ENCODE results near the gene WDR37.
"Not testable (repeated sequence)": the region's sequence is repeated elsewhere in the genome, so short reads cannot be mapped to it uniquely, and the experiment has no call there.

The WDR37 gene

DNA sequence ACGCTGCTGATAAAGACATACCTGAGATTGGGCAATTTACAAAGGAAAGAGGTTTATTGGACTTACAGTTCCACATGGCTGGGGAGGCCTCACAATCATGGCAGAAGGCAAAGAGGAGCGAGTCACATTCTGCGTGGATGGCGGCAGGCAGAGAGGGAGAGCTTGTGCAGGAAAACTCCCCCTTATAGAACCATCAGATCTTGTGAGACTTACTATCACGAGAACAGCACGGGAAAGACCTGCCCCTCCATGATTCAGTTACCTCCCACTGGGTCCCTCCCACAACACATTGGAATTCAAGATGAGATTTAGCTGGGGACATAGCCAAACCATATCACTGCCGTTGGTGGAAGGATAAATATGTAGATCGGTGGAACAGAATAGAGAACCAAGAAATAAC is 10.5 kb downstream of the WDR37 start:
- not testable (repeated sequence) for H3K27ac ChIP-seq (ENCODE audit: insufficient read depth, low read depth, low read length, poor library complexity, severe bottlenecking); H3K27me3 ChIP-seq (ENCODE audit: control insufficient read depth, insufficient read depth, low read length, poor library complexity, severe bottlenecking); H3K4me1 ChIP-seq (ENCODE audit: control insufficient read depth, insufficient read depth, low read length); H3K36me3 ChIP-seq (ENCODE audit: control insufficient read depth, insufficient read depth, low read length); H3K9me3 ChIP-seq (ENCODE audit: control insufficient read depth, low read length); H3K4me3 ChIP-seq (ENCODE audit: insufficient read depth, low read depth, low read length)
- WGBS, 2 experiments: 83 to 87% methylated on average over 7 to 8 of the region's 8 CpGs

DNA sequence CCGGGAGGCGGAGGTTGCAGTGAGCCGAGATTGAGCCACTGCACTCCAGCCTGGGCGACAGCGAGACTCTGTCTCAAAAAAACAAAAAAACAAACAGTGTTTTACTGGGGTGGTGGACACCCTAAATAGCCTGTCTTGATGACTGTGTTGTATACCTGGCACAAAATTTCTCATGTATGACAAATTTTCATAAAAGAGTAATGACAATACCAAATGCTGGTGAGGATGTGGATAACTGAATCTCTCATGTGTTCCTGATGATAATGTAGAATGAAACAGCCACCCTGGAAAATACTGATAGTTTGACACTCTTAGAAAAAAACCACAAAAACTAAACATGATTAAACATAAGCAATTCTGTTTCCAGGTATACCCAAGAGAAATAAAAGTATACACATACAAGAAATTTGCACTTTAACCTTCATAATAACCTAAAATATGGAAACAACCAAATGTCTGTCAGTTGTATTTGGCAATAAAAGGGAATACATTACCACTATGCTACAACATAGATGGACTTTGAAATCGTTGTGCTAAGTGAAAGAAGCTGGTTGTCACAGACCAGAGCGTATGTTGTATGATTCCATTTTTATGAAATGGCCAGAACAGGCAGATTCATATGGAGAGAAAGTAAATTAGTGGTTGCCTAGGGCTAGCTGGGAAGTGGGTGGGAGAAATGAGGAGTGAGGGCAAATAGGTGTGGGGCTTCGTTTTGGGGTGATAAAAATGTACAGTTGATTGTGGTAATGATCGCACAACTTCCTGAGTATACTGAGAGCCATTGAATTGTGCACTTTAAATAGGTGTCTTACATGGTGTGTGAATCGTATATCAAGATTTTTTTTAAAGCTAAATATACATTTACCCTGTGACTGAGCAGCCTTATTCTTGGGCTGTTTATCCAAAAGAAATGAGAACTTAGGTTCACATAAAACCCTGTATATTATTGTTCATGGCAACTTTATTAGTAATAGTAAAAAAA is 12.5 kb downstream of the WDR37 start:
- Histone ChIP-seq H3K27me3 (ENCODE audit: control insufficient read depth, insufficient read depth, low read length, poor library complexity, severe bottlenecking) (no peaks in the 10 kb centered on the region), H3K4me1 (ENCODE audit: control insufficient read depth, insufficient read depth, low read length) (peaks cover 3% of the 10 kb centered on the region), H3K27ac (ENCODE audit: insufficient read depth, low read depth, low read length, poor library complexity, severe bottlenecking) (no peak overlapping the region), H3K9me3 (ENCODE audit: control insufficient read depth, low read length) (no peaks in the 10 kb centered on the region), H3K36me3 (ENCODE audit: control insufficient read depth, insufficient read depth, low read length) (no peaks in the 10 kb centered on the region), H3K4me3 (ENCODE audit: insufficient read depth, low read depth, low read length) (no peak overlapping the region)
- 91 to 97% methylated on average over 9 to 10 of the region's 10 CpGs for WGBS, 2 experiments

DNA sequence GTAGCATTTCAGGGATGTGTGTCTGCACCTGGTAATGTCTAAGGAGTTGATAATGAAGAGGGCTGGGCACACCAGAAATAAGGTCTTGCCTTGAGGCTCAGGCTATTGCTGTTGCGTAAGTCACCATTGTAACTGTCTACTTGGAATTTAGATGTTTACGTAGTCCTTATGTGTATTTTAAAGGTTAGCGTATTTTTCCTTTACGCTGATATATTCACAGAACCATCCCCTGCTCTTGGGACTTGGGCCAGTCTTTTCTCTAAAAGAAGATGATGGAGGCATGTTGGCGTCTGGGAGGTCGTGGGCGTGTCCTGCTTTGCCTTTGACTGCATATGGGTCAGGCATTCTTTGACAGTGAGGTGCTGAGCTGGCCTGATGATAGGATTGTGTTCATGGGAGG is 14.7 kb downstream of the WDR37 start:
- 88 to 91% methylated on average over 7 of the region's 7 CpGs for WGBS, 2 experiments
- H3K36me3 ChIP-seq (ENCODE audit: control insufficient read depth, insufficient read depth, low read length): no peaks in the 10 kb centered on the region

DNA sequence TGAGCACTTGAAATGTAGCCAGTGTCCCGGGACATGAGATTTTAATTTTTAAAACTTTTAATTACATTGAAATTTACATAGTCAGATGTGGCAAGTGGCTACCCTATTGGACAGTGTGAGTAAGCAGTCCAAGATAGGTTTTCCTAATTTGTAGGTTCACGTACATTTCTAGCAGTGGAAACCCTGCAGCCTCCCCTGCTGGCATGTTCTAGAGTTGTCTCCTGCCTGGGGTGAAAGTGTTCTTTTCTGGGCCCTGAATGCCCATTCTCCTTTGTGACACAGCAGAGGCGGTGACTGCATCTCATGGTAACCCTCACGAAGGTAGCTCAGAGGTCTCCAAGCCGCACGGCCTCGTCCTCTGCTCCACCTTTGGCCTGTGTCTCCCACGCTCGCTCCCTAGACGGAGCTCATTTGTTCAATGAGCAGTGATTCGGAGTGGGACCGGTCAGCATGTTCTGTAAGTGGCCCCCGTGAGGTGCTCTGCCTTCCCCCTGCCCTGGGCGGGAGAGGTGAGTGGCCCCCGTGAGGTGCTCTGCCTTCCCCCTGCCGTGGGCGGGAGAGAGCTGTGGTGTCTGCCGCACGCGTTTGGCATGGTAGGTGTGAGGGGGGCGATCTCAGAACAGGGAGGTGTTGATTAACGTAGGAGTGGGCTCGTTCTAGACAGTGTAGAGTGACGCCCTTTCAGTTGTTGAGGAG is 18.0 kb downstream of the WDR37 start:
- Histone ChIP-seq H3K27ac (ENCODE audit: insufficient read depth, low read depth, low read length, poor library complexity, severe bottlenecking) (no peak overlapping the region), H3K36me3 (ENCODE audit: control insufficient read depth, insufficient read depth, low read length) (peaks cover 5% of the 10 kb centered on the region), H3K4me3 (ENCODE audit: insufficient read depth, low read depth, low read length) (no peak overlapping the region), H3K9me3 (ENCODE audit: control insufficient read depth, low read length) (no peaks in the 10 kb centered on the region), H3K4me1 (ENCODE audit: control insufficient read depth, insufficient read depth, low read length) (no peaks in the 10 kb centered on the region), H3K27me3 (ENCODE audit: control insufficient read depth, insufficient read depth, low read length, poor library complexity, severe bottlenecking) (no peaks in the 10 kb centered on the region)
- 95% methylated on average over 24 of the region's 24 CpGs for WGBS, 2 experiments

More for the DNA sequence above, 14.7 kb downstream of the WDR37 start:
- Histone ChIP-seq H3K27ac (ENCODE audit: insufficient read depth, low read depth, low read length, poor library complexity, severe bottlenecking) (no peak overlapping the region), H3K4me1 (ENCODE audit: control insufficient read depth, insufficient read depth, low read length) (no peaks in the 10 kb centered on the region), H3K27me3 (ENCODE audit: control insufficient read depth, insufficient read depth, low read length, poor library complexity, severe bottlenecking) (no peaks in the 10 kb centered on the region), H3K4me3 (ENCODE audit: insufficient read depth, low read depth, low read length) (no peak overlapping the region), H3K9me3 (ENCODE audit: control insufficient read depth, low read length) (no peaks in the 10 kb centered on the region)

DNA sequence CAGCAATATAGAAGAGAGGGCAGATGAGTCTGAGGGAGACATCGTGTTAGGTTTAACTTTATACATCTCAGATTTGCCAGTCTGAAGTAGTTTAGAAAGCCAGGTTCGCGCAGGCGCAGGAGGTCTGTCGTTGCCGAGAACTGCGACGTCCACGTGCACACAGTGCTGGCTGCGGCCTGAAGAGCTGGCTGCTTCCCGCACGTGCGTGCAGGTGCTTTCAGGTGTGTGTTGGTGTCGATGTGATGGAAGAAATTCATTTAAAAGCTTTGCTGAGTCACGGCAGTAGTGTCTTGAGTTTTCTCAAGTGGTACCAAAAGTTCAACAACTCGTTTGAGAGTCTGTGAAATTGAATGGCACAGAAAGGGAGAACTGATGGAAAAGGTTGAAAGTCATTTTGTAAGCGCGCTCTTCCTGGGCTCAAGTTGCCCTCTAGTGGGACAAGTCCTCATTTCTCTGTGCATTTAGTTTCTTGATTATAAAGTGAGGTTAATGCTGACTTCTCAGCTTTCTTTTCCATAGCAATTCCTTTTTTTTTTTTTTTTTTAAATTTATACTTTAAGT is 18.6 kb downstream of the WDR37 start:
- no peaks in the 10 kb centered on the region for H3K9me3 ChIP-seq (ENCODE audit: control insufficient read depth, low read length)
- no peaks in the 10 kb centered on the region for H3K27me3 ChIP-seq (ENCODE audit: control insufficient read depth, insufficient read depth, low read length, poor library complexity, severe bottlenecking)
- no peaks in the 10 kb centered on the region for H3K4me1 ChIP-seq (ENCODE audit: control insufficient read depth, insufficient read depth, low read length)
- peaks cover 5% of the 10 kb centered on the region for H3K36me3 ChIP-seq (ENCODE audit: control insufficient read depth, insufficient read depth, low read length)
- no peak overlapping the region for H3K4me3 ChIP-seq (ENCODE audit: insufficient read depth, low read depth, low read length)
- no peak overlapping the region for H3K27ac ChIP-seq (ENCODE audit: insufficient read depth, low read depth, low read length, poor library complexity, severe bottlenecking)
- 94 to 95% methylated on average over 18 of the region's 18 CpGs for WGBS, 2 experiments

DNA sequence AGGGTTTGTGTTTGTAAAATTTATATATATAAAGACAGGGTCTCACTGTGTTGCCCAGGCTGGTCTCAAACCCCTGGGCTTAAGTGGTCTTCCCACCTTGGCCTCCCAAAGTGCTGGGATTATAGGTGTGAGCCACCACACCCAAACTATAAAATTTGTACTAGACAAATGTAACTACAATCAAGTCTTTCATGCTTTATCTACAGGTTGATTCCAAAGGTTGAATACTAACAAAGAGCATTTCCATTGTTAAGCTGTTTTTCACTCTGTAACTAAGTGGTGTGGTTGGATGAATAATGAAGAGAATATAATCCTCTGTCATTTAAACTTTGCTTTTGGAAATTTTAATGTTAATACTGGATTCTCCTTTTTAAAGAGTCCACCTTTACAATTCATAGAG is 22.5 kb downstream of the WDR37 start:
- Histone ChIP-seq H3K4me3 (ENCODE audit: insufficient read depth, low read depth, low read length) (no peak overlapping the region), H3K9me3 (ENCODE audit: control insufficient read depth, low read length) (no peaks in the 10 kb centered on the region), H3K36me3 (ENCODE audit: control insufficient read depth, insufficient read depth, low read length) (peaks cover 13% of the 10 kb centered on the region), H3K27ac (ENCODE audit: insufficient read depth, low read depth, low read length, poor library complexity, severe bottlenecking) (no peak overlapping the region), H3K27me3 (ENCODE audit: control insufficient read depth, insufficient read depth, low read length, poor library complexity, severe bottlenecking) (no peaks in the 10 kb centered on the region), H3K4me1 (ENCODE audit: control insufficient read depth, insufficient read depth, low read length) (no peaks in the 10 kb centered on the region)

DNA sequence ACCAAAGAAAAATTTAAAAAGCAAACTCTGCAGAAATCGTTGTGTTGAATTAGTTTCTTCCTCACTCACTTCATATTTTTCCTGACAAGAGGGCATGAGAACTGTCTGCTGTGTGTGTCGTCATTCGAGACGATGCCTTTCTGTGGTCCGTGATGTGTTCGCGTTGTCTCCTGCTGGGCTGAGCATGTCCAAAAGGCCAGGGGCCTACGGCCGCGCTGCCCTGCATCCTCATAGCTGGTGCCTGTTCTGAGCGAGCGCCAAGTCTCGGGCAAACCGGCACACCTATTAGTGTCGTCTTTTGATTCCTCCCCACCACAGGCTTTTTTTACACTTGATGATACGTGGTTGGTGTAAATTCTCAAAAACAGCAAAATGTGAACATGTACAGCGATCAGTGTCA is 27.4 kb downstream of the WDR37 start:
- no peaks in the 10 kb centered on the region for H3K9me3 ChIP-seq (ENCODE audit: control insufficient read depth, low read length)
- no peaks in the 10 kb centered on the region for H3K27me3 ChIP-seq (ENCODE audit: control insufficient read depth, insufficient read depth, low read length, poor library complexity, severe bottlenecking)
- H3K36me3 ChIP-seq (ENCODE audit: control insufficient read depth, insufficient read depth, low read length): peaks cover 28% of the 10 kb centered on the region
- WGBS, 2 experiments: 92 to 97% methylated on average over 17 of the region's 17 CpGs
- H3K4me3 ChIP-seq (ENCODE audit: insufficient read depth, low read depth, low read length): no peak overlapping the region
- H3K4me1 ChIP-seq (ENCODE audit: control insufficient read depth, insufficient read depth, low read length): no peaks in the 10 kb centered on the region
- H3K27ac ChIP-seq (ENCODE audit: insufficient read depth, low read depth, low read length, poor library complexity, severe bottlenecking): no peak overlapping the region

DNA sequence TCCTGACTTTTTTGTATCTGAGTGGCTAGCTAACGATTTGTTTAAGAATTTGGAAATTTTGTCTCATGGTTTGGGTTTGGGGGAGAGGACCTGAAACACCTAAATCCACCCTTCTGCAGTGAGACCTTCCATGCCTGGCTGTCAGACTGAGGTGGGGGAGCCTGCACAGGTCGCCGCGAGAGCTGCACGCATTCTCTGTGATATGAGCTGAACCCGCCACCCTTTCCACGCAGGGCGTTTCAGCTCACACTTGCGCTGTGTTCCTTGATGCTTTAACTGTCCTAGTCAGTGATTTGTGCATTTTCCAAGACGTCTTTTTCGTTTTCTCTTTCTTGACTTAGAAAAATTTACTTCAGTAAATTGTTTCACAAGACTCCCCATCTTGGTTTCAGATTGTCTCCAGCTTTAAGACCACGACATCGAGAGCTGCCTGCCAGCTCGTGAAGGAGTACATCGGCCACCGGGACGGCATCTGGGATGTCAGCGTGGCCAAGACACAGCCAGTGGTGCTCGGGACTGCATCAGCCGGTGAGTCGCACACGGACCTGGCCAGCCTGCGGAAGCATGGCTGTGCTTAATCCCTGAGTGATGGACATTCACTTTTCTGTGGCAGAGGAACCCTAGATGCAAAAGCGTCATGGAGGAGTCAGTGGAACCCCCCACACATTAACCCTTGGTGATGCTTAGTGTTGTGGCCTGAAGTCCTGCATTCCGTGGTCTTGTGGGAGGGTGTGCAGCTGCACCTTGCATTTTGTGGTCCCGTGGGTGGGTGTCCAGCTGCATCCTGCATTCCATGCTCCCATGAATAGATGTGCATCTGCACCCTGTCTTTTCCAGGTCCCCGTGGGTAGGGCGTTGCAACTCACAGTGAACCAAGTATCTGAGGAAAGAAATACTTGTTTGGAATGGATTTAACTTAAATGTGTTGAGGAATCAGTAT is 28.1 kb downstream of the WDR37 start:
- Histone ChIP-seq H3K27ac (ENCODE audit: insufficient read depth, low read depth, low read length, poor library complexity, severe bottlenecking) (no peak overlapping the region), H3K4me3 (ENCODE audit: insufficient read depth, low read depth, low read length) (no peak overlapping the region), H3K4me1 (ENCODE audit: control insufficient read depth, insufficient read depth, low read length) (no peaks in the 10 kb centered on the region), H3K36me3 (ENCODE audit: control insufficient read depth, insufficient read depth, low read length) (peaks cover 27% of the 10 kb centered on the region), H3K9me3 (ENCODE audit: control insufficient read depth, low read length) (no peaks in the 10 kb centered on the region), H3K27me3 (ENCODE audit: control insufficient read depth, insufficient read depth, low read length, poor library complexity, severe bottlenecking) (no peaks in the 10 kb centered on the region)
- WGBS, 2 experiments: 93 to 96% methylated on average over 28 of the region's 28 CpGs

DNA sequence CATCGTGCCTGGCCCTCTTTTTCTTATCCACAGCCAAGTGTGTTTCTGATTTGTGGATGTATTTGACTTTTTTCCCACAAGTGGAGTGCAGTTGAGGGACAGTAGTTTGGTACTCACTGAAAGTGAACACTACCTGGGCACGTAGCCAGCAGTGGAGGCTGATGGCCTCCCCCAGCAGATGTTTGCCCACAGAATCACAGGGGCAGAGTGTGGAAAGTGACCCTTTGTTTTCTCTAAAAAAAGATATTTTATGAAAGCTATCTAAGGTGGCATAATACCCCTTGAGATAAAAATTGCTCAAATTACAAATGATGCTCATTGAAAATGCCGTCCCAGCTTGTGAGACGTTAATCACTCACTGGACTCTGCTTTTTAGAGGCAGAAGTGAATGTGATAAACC is 29.1 kb downstream of the WDR37 start:
- WGBS, 2 experiments: 93 to 95% methylated on average over 4 of the region's 4 CpGs
- peaks cover 24% of the 10 kb centered on the region for H3K36me3 ChIP-seq (ENCODE audit: control insufficient read depth, insufficient read depth, low read length)
- H3K4me1 ChIP-seq (ENCODE audit: control insufficient read depth, insufficient read depth, low read length): no peaks in the 10 kb centered on the region
- H3K4me3 ChIP-seq (ENCODE audit: insufficient read depth, low read depth, low read length): no peak overlapping the region
- no peak overlapping the region for H3K27ac ChIP-seq (ENCODE audit: insufficient read depth, low read depth, low read length, poor library complexity, severe bottlenecking)
- no peaks in the 10 kb centered on the region for H3K9me3 ChIP-seq (ENCODE audit: control insufficient read depth, low read length)
- H3K27me3 ChIP-seq (ENCODE audit: control insufficient read depth, insufficient read depth, low read length, poor library complexity, severe bottlenecking): no peaks in the 10 kb centered on the region
